PC-3 (cell line): ENCODE results near the gene CERS6.

Experiments
- CTCF ChIP-seq: fragments of 300-600 bp; sonication (generic); conservative IDR thresholded peaks from 2 replicates; pipeline ENCODE4 v1.5.1; 2017; ENCODE audit warnings: antibody characterized with exemption, low read depth, mild to moderate bottlenecking, low read length
- EZH2phosphoT487 ChIP-seq: fragments of 300-600 bp; sonication (generic); IDR thresholded peaks from 2 replicates; pipeline ENCODE4 v1.6.1; 2018; ENCODE audit warnings: mild to moderate bottlenecking, antibody characterized with exemption, low read length, borderline replicate concordance

GRCh38 chr2:168562971-168563370, 106.9 kb downstream of the CERS6 start:
- TF ChIP-seq CTCF: no peak
- TF ChIP-seq EZH2phosphoT487: no peak
